HG03354 (cell line): ENCODE results near the gene PPP1R3A.

Experiments
- ATAC-seq: cut with Tn5 transposase; IDR thresholded peaks from one replicate; pipeline ENCODE4 v1.9.1; 2021; ENCODE audit warnings: mild to moderate bottlenecking; ENCODE audit not compliant: unreplicated experiment, poor library complexity, severe bottlenecking

The PPP1R3A gene

GRCh38 chr7:113883096-113883495 is 35.7 kb downstream of the PPP1R3A start:
- ATAC-seq = no peak

- no peak for ATAC-seq
Measured at GRCh38 chr7:113880559-113880958, 38.2 kb downstream of the PPP1R3A start.

- no peak for ATAC-seq
Measured at GRCh38 chr7:113878394-113878992, 40.3 kb downstream of the PPP1R3A start.

- no peak for ATAC-seq
Measured at GRCh38 chr7:113875224-113875623, 43.6 kb downstream of the PPP1R3A start.

GRCh38 chr7:113873554-113874151 is 45.2 kb downstream of the PPP1R3A start:
- ATAC-seq = no peak

- no peak for ATAC-seq
Measured at GRCh38 chr7:113872981-113873380, 45.8 kb downstream of the PPP1R3A start.

- ATAC-seq = no peak
Measured at GRCh38 chr7:113867325-113867724, 51.5 kb downstream of the PPP1R3A start.

GRCh38 chr7:113856010-113856409 is 62.8 kb downstream of the PPP1R3A start:
- ATAC-seq = no peak

- no peak for ATAC-seq
Measured at GRCh38 chr7:113840954-113841353, 77.9 kb downstream of the PPP1R3A start.

- ATAC-seq = no peak
Measured at GRCh38 chr7:113835367-113835766, 83.4 kb downstream of the PPP1R3A start.

- ATAC-seq = no peak
Measured at GRCh38 chr7:113832196-113832745, 86.5 kb downstream of the PPP1R3A start.

GRCh38 chr7:113831556-113831955 is 87.3 kb downstream of the PPP1R3A start:
- no peak for ATAC-seq

GRCh38 chr7:113828581-113828980 is 90.2 kb downstream of the PPP1R3A start:
- no peak for ATAC-seq
